PC-3 (cell line): ENCODE results near the gene ZNF567.

Experiments used
- CTCF ChIP-seq: fragments of 300-600 bp; sonication (generic); conservative IDR thresholded peaks from 2 replicates; pipeline ENCODE4 v1.5.1; 2017; ENCODE audit warnings: antibody characterized with exemption, low read depth, mild to moderate bottlenecking, low read length
- EZH2phosphoT487 ChIP-seq: fragments of 300-600 bp; sonication (generic); IDR thresholded peaks from 2 replicates; pipeline ENCODE4 v1.6.1; 2018; ENCODE audit warnings: mild to moderate bottlenecking, antibody characterized with exemption, low read length, borderline replicate concordance

GRCh38 chr19:36679455-36679854, 8.0 kb upstream of the ZNF567 start:
- TF ChIP-seq CTCF (no peak), EZH2phosphoT487 (no peak)
